HCT116 (cell line): Measurements from ENCODE around the gene CNTN5. TPM values are rescaled to one million over a fixed set of nuclear protein-coding genes. Genes with fewer than 3 reads are reported as not detected.

Source experiments
- ATAC-seq: fragments of 200-7000 bp; cut with Tn5 transposase; 2 replicates; pipeline ENCODE4 v1.9.1; 2020; ENCODE audit warnings: mild to moderate bottlenecking, moderate library complexity
- BruUV-seq: library from RNA; stranded (reverse); fragments of 400-500 nt; replicated peaks from 2 replicates; lab custom pipeline; 2021; lab: Mats Ljungman, UMichigan
- CTCF ChIA-PET: fragments of 300-600 bp; sonication (Branson Sonifier 250); formaldehyde crosslinking; loops from one replicate; lab custom pipeline; 2021; ENCODE audit warnings: antibody characterized with exemption; lab: Charles Lee
- POLR2A ChIA-PET: fragments of 300-600, 350-600 bp; sonication (Branson Sonifier 250); formaldehyde crosslinking; loops from one replicate; lab custom pipeline; 2021; ENCODE audit warnings: antibody characterized with exemption; lab: Charles Lee
- RAD21 ChIA-PET, 2 experiments: fragments of 300-600 bp; sonication (Branson Sonifier 250); formaldehyde crosslinking; loops; one replicate each; lab custom pipeline; 2023; ENCODE audit warnings: low total read pairs in 2 of 2; ENCODE audit not compliant: uncharacterized antibody in 2 of 2, unreplicated experiment in 2 of 2, low non-redundant PET in 1 of 2; lab: Charles Lee
- DNase-seq: peaks from one replicate; pipeline ENCODE4 v3.0.0-alpha.2; 2010; ENCODE audit warnings: low read depth, low spot score
- H2AFZ ChIP-seq: fragments of 200-600 bp; shearing (Covaris generic), sonication (generic); 2 replicates; pipeline ENCODE4 v1.6.1; 2017; ENCODE audit warnings: low read depth, mixed run types, mixed read lengths, antibody characterized with exemption, low read length; ENCODE audit not compliant: poor library complexity, severe bottlenecking
- H3K27ac ChIP-seq: 2 replicates; pipeline ENCODE4 v1.5.1; 2012; ENCODE audit warnings: low read depth, low read length
- H3K27me3 ChIP-seq: fragments of 200-600 bp; sonication (generic); 2 replicates; pipeline ENCODE4 v1.6.1; 2016; ENCODE audit warnings: mixed run types, low read length, mixed read lengths; ENCODE audit not compliant: insufficient read depth
- H3K36me3 ChIP-seq, 2 experiments: fragments of 200-500 bp in 1 of 2; fragments of 200-600 bp in 1 of 2; sonication (Bioruptor generic) in 1 of 2; sonication (generic) in 1 of 2; 2 replicates each; pipeline versions ENCODE4 v1.5.1 to v1.6.1; 2014 to 2016; ENCODE audit warnings: low read length in 2 of 2, inconsistent platforms in 1 of 2, mixed read lengths in 1 of 2, mixed run types in 1 of 2; ENCODE audit not compliant: insufficient read depth in 2 of 2, control insufficient read depth in 1 of 2
- H3K4me1 ChIP-seq, 2 experiments: fragments of 200-600 bp in 1 of 2; sonication (generic) in 1 of 2; 2 replicates each; pipeline versions ENCODE4 v1.5.1 to v1.6.1; 2012 to 2017; ENCODE audit warnings: low read length in 2 of 2, inconsistent platforms in 1 of 2, mild to moderate bottlenecking in 1 of 2, mixed read lengths in 1 of 2, mixed run types in 1 of 2, moderate library complexity in 1 of 2; ENCODE audit not compliant: insufficient read depth in 2 of 2, control insufficient read depth in 1 of 2
- H3K4me2 ChIP-seq: fragments of 200-600 bp; sonication (generic); 2 replicates; pipeline ENCODE4 v1.6.1; 2017; ENCODE audit warnings: mixed run types, low read length, mixed read lengths
- H3K4me3 ChIP-seq, 2 experiments: fragments of 200-600 bp in 1 of 2; sonication (generic) in 1 of 2; replicated peaks in 1 of 2; 2 replicates each; pipeline ENCODE4 v1.5.1; 2011 to 2016; ENCODE audit warnings: low read length in 2 of 2, control low read depth in 1 of 2, low read depth in 1 of 2, mild to moderate bottlenecking in 1 of 2, mixed read lengths in 1 of 2, mixed run types in 1 of 2
- H3K79me2 ChIP-seq: fragments of 200-600 bp; sonication (generic); 2 replicates; pipeline ENCODE4 v1.6.1; 2017; ENCODE audit warnings: mild to moderate bottlenecking, mixed run types, low read length, moderate library complexity, mixed read lengths; ENCODE audit not compliant: insufficient read depth
- H3K9ac ChIP-seq: fragments of 200-600 bp; sonication (generic); 2 replicates; pipeline ENCODE4 v1.6.1; 2016; ENCODE audit warnings: low read length, mixed read lengths
- H3K9me2 ChIP-seq: fragments of 200-600 bp; sonication (generic), shearing (Covaris generic); 2 replicates; pipeline ENCODE4 v1.6.1; 2017; ENCODE audit warnings: mixed run types, mild to moderate bottlenecking, moderate library complexity; ENCODE audit not compliant: insufficient read depth
- H3K9me3 ChIP-seq, 2 experiments: fragments of 200-500 bp in 1 of 2; fragments of 200-600 bp in 1 of 2; sonication (Bioruptor generic) in 1 of 2; sonication (generic) in 1 of 2; 2 replicates each; pipeline ENCODE4 v1.6.1; 2014 to 2017; ENCODE audit warnings: low read length in 2 of 2, mixed read lengths in 2 of 2, inconsistent platforms in 1 of 2, low read depth in 1 of 2, mild to moderate bottlenecking in 1 of 2, mixed run types in 1 of 2, moderate library complexity in 1 of 2; ENCODE audit not compliant: control insufficient read depth in 1 of 2, insufficient read depth in 1 of 2
- H4K20me1 ChIP-seq: fragments of 200-600 bp; sonication (generic), shearing (Covaris generic); 2 replicates; pipeline ENCODE4 v1.6.1; 2017; ENCODE audit warnings: mixed run types, mild to moderate bottlenecking, moderate library complexity; ENCODE audit not compliant: insufficient read depth
- ATF3 ChIP-seq: IDR thresholded peaks from 2 replicates; pipeline ENCODE4 v1.6.1; 2012
- CBX3 ChIP-seq: IDR thresholded peaks from 2 replicates; pipeline ENCODE4 v1.6.1; 2012; ENCODE audit warnings: low read depth
- CEBPB ChIP-seq: IDR thresholded peaks from 2 replicates; pipeline ENCODE4 v1.6.1; 2012; ENCODE audit warnings: low read depth
- EGR1 ChIP-seq: IDR thresholded peaks from 2 replicates; pipeline ENCODE4 v1.6.1; 2012; ENCODE audit warnings: low read depth
- EZH2phosphoT487 ChIP-seq: fragments of 200-600 bp; IDR thresholded peaks from 2 replicates; pipeline ENCODE4 v1.6.1; 2018; ENCODE audit warnings: antibody characterized with exemption, borderline replicate concordance
- JUND ChIP-seq: IDR thresholded peaks from 2 replicates; pipeline ENCODE4 v1.6.1; 2012
- MAX ChIP-seq: IDR thresholded peaks from 2 replicates; pipeline ENCODE4 v1.6.1; 2012
- POLR2A ChIP-seq: IDR thresholded peaks from 2 replicates; pipeline ENCODE4 v1.7.0; 2011; ENCODE audit warnings: borderline replicate concordance; ENCODE audit not compliant: insufficient read depth, insufficient read length; ENCODE audit errors: extremely low read depth
- POLR2AphosphoS5 ChIP-seq: IDR thresholded peaks from 2 replicates; pipeline ENCODE4 v1.6.1; 2011; ENCODE audit warnings: mild to moderate bottlenecking, low read depth, low read length, moderate library complexity
- SIN3A ChIP-seq: IDR thresholded peaks from 2 replicates; pipeline ENCODE4 v1.6.1; 2012; ENCODE audit warnings: low read depth
- SP1 ChIP-seq: IDR thresholded peaks from 2 replicates; pipeline ENCODE4 v1.6.1; 2012; ENCODE audit warnings: low read depth
- TCF7L2 ChIP-seq: IDR thresholded peaks from 2 replicates; pipeline ENCODE4 v1.7.0; 2011; ENCODE audit warnings: borderline replicate concordance, inconsistent platforms; ENCODE audit not compliant: insufficient read depth, insufficient read length; ENCODE audit errors: extremely low read depth
- YY1 ChIP-seq: IDR thresholded peaks from 2 replicates; pipeline ENCODE4 v1.6.1; 2011; ENCODE audit warnings: low read length, low read depth, moderate library complexity, mild to moderate bottlenecking; ENCODE audit not compliant: insufficient replicate concordance; ENCODE audit errors: extremely low read depth
- ZBTB33 ChIP-seq: IDR thresholded peaks from 2 replicates; pipeline ENCODE4 v1.6.1; 2011; ENCODE audit warnings: mild to moderate bottlenecking, low read length, moderate library complexity; ENCODE audit not compliant: insufficient replicate concordance; ENCODE audit errors: extremely low read depth
- ZFX ChIP-seq: fragments of 450-650 bp; IDR thresholded peaks from 2 replicates; pipeline ENCODE4 v1.6.1; 2017
- ZNF274 ChIP-seq: fragments of 200-500 bp; sonication (Bioruptor generic); IDR thresholded peaks from 2 replicates; pipeline ENCODE4 v1.6.1; 2014; ENCODE audit warnings: mild to moderate bottlenecking, low read depth, low read length, inconsistent platforms
- intact Hi-C: fragments of 100-400 bp; cut with micrococcal nuclease; formaldehyde crosslinking; loops from 2 replicates; pipeline ENCODE4 v1.10.0; 2022
- total RNA-seq: library from RNA; stranded (reverse); gene quantifications from one replicate; pipeline ENCODE4 v1.2.1, GENCODE V29; 2021; ENCODE audit not compliant: unreplicated experiment
- TF ChIP-seq, protein P1 (sequence below): IDR thresholded peaks from 2 replicates; pipeline ENCODE4 v1.6.1; 2012; ENCODE audit warnings: low read depth

The CNTN5 gene
- total RNA-seq, 1 experiment from 2014 or later: not detected

- TF ChIP-seq, protein P1, sequence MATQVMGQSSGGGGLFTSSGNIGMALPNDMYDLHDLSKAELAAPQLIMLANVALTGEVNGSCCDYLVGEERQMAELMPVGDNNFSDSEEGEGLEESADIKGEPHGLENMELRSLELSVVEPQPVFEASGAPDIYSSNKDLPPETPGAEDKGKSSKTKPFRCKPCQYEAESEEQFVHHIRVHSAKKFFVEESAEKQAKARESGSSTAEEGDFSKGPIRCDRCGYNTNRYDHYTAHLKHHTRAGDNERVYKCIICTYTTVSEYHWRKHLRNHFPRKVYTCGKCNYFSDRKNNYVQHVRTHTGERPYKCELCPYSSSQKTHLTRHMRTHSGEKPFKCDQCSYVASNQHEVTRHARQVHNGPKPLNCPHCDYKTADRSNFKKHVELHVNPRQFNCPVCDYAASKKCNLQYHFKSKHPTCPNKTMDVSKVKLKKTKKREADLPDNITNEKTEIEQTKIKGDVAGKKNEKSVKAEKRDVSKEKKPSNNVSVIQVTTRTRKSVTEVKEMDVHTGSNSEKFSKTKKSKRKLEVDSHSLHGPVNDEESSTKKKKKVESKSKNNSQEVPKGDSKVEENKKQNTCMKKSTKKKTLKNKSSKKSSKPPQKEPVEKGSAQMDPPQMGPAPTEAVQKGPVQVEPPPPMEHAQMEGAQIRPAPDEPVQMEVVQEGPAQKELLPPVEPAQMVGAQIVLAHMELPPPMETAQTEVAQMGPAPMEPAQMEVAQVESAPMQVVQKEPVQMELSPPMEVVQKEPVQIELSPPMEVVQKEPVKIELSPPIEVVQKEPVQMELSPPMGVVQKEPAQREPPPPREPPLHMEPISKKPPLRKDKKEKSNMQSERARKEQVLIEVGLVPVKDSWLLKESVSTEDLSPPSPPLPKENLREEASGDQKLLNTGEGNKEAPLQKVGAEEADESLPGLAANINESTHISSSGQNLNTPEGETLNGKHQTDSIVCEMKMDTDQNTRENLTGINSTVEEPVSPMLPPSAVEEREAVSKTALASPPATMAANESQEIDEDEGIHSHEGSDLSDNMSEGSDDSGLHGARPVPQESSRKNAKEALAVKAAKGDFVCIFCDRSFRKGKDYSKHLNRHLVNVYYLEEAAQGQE: no peak
- no peak for TF ChIP-seq ZNF274
- TF ChIP-seq JUND: no peak
- TF ChIP-seq MAX: no peak
- no peak for TF ChIP-seq SP1
- no peak for TF ChIP-seq SIN3A
- TF ChIP-seq POLR2AphosphoS5: no peak
- no peak for TF ChIP-seq EZH2phosphoT487
These were observed 911.9 kb downstream of the CNTN5 start (continued) for GRCh38 chr11:99932684-99933083.

GRCh38 chr11:99934008-99934407 is 913.3 kb downstream of the CNTN5 start:
- ChIA-PET CTCF (no interaction called here), POLR2A (no interaction called here), RAD21 (no interaction called here)
- intact Hi-C loops: no loop called here
- no peak overlapping the region for H3K9ac ChIP-seq
- DNase-seq (no peak), ATAC-seq (no peak)
- peaks cover 0 to 7% of the 10 kb centered on the region in 2 experiments; a peak in 2 of 4 replicates for H3K9me3 ChIP-seq
- no peaks in the 10 kb centered on the region for H3K27me3 ChIP-seq
- no peaks in the 10 kb centered on the region for H3K4me1 ChIP-seq
- no peaks in the 10 kb centered on the region for H4K20me1 ChIP-seq
- H3K9me2 ChIP-seq: no peaks in the 10 kb centered on the region
- no TSS peak for BruUV-seq
- H3K79me2 ChIP-seq: no peaks in the 10 kb centered on the region
- H3K4me2 ChIP-seq: no peak overlapping the region
- H3K36me3 ChIP-seq: no peaks in the 10 kb centered on the region
- H3K4me3 ChIP-seq: no peak overlapping the region
- H2AFZ ChIP-seq: no peak overlapping the region
- no peak overlapping the region for H3K27ac ChIP-seq
- TF ChIP-seq CEBPB (no peak), YY1 (no peak), POLR2A (no peak), EGR1 (no peak), ZNF274 (no peak), ATF3 (no peak), ZFX (no peak), JUND (no peak), SP1 (no peak), ZBTB33 (no peak), TCF7L2 (no peak), CBX3 (no peak)
- TF ChIP-seq, protein P1: no peak
